ENCODE measurements around the gene ADGRG2.

The ADGRG2 gene

DNA sequence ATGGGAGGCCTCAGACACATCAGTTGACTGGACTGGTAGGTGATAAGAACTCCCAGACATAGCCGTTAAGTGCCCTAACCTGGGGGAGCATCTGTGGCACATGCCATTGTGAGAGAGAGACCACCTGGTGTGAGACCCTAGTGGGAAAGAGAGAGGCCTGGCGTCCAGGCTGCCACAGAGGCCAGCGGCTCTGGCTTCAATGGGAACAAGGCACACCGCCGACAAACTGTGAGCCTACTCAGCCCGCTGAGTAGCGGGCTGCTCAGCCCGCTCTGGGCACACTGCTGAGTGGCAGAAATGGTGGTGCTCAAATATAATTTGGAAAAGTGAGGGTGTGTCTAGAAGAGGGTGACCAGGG, 172.3 kb downstream of the ADGRG2 start:
- DNase-seq (ENCODE audit: low read depth): no peak

DNA sequence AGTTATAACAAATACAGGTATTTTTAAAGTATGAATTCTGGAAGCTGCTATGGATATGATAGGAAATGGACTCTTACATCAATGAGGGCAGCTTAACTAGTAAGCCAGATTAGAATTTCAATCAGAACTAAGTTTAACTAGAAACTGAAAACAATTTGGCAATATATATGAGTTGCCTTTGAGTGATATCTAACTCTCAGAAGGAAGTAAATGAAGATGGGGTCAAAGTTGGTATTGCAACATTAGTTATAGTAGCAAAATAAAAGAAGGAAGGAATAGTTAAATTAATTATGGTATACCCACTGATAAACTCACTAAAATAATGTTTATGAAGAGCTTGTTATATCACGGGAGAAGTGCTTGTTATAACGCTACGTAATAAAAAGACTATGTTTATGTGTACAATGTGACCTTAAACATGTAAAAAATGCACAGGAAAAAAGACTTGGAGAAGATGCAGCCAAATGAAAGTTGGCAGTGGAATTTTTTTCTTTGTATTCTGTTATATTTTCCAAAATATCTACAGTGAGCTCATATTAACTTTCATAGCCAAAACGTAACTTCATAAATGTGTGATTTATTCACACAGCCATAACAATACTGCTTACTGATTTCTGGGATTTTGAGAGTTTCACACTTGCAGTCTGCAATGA, 172.9 kb downstream of the ADGRG2 start:
- no peak for DNase-seq (ENCODE audit: low read depth)

DNA sequence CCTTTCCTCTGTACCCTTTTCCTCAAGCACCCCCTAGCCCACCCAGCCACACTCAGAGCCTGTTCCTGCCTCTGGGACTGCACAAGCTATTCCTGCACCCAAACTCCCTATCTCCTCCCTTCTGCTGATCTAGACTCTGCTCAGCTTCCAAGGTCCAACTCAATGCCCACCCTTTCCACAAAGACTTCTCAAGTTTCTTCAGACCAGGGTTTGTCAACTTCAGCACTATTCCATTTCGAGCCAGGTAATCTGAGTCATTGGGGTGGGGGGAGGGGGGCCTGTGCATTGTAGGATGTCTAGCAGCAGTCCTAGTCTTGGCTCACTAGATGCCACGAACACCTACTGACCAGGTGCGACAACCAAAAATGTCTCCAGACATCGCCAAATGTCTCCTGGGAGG, 175.7 kb downstream of the ADGRG2 start:
- DNase-seq (ENCODE audit: low read depth): no peak

DNA sequence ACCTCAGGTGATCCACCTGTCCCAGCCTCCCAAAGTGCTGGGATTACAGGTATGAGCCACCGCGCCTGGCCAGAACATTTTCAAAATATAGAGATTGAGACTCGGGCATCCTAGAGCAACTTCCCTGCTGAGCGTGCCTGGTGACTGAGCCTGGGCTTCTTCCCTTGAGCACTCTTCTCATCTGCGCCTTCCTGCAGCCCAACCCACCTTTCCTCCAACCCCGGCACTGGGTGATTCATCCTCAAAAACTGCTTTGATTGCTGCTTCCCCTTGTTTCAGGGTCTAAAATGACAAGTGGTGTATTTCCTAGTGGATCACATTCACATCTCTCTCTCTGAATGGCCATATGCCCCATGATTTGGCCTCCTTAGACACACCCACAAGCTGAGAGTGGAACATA, 176.1 kb downstream of the ADGRG2 start:
- no peak for DNase-seq (ENCODE audit: low read depth)

DNA sequence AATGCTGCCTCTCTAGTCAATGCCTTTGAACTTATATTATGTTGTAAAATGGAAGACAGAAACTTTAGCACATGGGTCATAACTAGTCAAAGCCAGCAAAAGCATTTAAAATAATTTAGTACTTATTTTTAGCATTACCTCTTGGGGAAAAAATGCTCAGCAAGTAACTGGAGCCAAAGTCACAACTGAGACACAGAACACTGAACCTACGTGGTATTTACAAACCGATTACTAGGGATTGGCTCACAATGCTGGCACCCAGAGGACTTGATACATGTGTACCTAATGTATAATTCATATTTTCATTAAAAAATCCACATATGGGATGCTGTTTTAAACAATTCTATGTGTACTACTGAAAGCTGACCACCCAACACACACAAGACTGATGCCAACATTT, 176.8 kb downstream of the ADGRG2 start:
- DNase-seq (ENCODE audit: low read depth): no peak

DNA sequence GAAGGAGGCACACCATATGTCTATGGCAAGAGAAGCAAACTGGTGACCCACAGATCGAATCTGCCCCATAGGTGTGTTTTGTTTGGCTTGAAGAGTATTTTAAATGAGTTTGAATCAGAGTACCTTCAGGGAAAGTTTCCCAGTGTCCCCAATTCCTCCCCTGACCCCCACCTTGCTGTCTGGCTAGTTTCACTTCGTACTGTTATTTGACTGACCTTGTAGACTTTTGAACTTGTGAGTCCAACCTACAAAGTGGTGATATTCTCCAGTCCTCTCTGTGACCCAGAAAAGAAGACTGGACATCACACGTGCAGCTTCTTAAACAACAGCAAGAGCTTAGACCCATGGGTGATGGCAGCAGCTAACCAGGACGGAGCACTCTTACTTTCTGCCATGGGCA, 177.8 kb downstream of the ADGRG2 start:
- DNase-seq (ENCODE audit: low read depth): no peak

DNA sequence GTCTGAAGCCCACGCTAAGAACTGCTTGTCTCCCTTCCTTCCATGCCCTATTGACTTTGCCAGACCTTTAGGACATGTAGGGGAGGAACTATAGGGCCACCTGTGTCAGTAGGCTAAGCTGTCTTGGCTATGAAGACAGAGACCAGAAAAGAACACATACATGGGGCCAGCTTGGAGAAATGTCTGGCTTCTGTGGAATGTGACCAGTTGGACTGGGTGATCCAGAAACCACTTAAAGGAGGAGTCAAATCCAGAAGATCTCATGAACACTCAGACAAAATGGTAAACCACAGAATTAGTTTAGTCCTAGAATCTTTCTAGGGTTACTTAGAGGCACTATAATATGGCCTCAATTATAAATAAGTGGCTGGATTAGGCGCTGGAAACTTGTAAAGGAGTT, 180.4 kb downstream of the ADGRG2 start:
- DNase-seq (ENCODE audit: low read depth): no peak
